ENCODE results near the gene OR12D2.

DNA sequence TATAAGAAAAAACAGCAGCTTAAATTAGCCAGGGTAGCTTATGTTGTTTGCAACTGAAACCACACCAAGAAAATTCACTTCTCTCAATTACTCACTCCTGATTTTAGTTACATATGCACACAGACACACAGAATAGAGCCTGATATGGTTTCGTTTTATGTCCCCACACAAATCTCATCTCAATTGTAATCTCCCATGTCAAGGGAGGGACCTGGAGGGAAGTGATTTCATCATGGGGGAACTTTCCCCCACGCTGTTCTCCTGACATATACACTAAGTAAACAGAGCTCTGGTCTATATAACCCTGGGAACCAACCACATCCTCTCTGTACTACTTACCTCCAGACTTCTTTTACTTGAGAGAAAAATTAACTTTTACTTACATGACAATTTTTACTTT lies 29.1 kb downstream of the OR12D2 start:
- TF ChIP-seq, protein P1, sequence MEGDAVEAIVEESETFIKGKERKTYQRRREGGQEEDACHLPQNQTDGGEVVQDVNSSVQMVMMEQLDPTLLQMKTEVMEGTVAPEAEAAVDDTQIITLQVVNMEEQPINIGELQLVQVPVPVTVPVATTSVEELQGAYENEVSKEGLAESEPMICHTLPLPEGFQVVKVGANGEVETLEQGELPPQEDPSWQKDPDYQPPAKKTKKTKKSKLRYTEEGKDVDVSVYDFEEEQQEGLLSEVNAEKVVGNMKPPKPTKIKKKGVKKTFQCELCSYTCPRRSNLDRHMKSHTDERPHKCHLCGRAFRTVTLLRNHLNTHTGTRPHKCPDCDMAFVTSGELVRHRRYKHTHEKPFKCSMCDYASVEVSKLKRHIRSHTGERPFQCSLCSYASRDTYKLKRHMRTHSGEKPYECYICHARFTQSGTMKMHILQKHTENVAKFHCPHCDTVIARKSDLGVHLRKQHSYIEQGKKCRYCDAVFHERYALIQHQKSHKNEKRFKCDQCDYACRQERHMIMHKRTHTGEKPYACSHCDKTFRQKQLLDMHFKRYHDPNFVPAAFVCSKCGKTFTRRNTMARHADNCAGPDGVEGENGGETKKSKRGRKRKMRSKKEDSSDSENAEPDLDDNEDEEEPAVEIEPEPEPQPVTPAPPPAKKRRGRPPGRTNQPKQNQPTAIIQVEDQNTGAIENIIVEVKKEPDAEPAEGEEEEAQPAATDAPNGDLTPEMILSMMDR (IDR thresholded peaks at IDR 0.05; ENCODE audit: low read depth, low read length, missing input control): no peak
- TF ChIP-seq TAF1 (conservative IDR thresholded peaks at IDR 0.05): no peak
- TF ChIP-seq, protein P2, sequence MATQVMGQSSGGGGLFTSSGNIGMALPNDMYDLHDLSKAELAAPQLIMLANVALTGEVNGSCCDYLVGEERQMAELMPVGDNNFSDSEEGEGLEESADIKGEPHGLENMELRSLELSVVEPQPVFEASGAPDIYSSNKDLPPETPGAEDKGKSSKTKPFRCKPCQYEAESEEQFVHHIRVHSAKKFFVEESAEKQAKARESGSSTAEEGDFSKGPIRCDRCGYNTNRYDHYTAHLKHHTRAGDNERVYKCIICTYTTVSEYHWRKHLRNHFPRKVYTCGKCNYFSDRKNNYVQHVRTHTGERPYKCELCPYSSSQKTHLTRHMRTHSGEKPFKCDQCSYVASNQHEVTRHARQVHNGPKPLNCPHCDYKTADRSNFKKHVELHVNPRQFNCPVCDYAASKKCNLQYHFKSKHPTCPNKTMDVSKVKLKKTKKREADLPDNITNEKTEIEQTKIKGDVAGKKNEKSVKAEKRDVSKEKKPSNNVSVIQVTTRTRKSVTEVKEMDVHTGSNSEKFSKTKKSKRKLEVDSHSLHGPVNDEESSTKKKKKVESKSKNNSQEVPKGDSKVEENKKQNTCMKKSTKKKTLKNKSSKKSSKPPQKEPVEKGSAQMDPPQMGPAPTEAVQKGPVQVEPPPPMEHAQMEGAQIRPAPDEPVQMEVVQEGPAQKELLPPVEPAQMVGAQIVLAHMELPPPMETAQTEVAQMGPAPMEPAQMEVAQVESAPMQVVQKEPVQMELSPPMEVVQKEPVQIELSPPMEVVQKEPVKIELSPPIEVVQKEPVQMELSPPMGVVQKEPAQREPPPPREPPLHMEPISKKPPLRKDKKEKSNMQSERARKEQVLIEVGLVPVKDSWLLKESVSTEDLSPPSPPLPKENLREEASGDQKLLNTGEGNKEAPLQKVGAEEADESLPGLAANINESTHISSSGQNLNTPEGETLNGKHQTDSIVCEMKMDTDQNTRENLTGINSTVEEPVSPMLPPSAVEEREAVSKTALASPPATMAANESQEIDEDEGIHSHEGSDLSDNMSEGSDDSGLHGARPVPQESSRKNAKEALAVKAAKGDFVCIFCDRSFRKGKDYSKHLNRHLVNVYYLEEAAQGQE (IDR thresholded peaks at IDR 0.05): no peak
- TF ChIP-seq NR2F2 (IDR thresholded peaks at IDR 0.05): no peak
- TF ChIP-seq, protein P3, sequence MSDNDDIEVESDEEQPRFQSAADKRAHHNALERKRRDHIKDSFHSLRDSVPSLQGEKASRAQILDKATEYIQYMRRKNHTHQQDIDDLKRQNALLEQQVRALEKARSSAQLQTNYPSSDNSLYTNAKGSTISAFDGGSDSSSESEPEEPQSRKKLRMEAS (IDR thresholded peaks at IDR 0.05): no peak
- TF ChIP-seq FOXA1 (IDR thresholded peaks at IDR 0.05): no peak
- no peak for TF ChIP-seq RAD21 (IDR thresholded peaks at IDR 0.05)
- no peak for TF ChIP-seq JUND (IDR thresholded peaks at IDR 0.05)
